KMS-11 (cell line): Measurements from ENCODE around the gene STAB1.

Source experiments
- H2AFZ ChIP-seq: fragments of 200-600 bp; sonication (generic); 2 replicates; pipeline ENCODE4 v1.6.1; 2016; ENCODE audit warnings: antibody characterized with exemption, mixed run types, low read depth
- H3K27ac ChIP-seq: fragments of 200-600 bp; sonication (generic); 2 replicates; pipeline ENCODE4 v1.6.1; 2016; ENCODE audit warnings: mild to moderate bottlenecking, mixed run types
- H3K27me3 ChIP-seq: fragments of 200-600 bp; sonication (generic); 2 replicates; pipeline ENCODE4 v1.6.1; 2017; ENCODE audit warnings: mild to moderate bottlenecking, low read depth, mixed run types, moderate library complexity; ENCODE audit not compliant: insufficient read depth
- H3K36me3 ChIP-seq: fragments of 200-600 bp; sonication (generic); 2 replicates; pipeline ENCODE4 v1.6.1; 2017; ENCODE audit warnings: mild to moderate bottlenecking, mixed run types; ENCODE audit not compliant: insufficient read depth
- H3K4me1 ChIP-seq: fragments of 200-600 bp; sonication (generic); 2 replicates; pipeline ENCODE4 v1.6.1; 2016; ENCODE audit warnings: mild to moderate bottlenecking, low read depth, mixed run types; ENCODE audit not compliant: poor library complexity, severe bottlenecking
- H3K4me2 ChIP-seq: fragments of 200-600 bp; sonication (generic); 2 replicates; pipeline ENCODE4 v1.7.0; 2016; ENCODE audit warnings: mild to moderate bottlenecking, mixed run types
- H3K4me3 ChIP-seq: fragments of 200-600 bp; sonication (generic); IDR thresholded peaks from 2 replicates; pipeline ENCODE4 v1.6.1; 2017; ENCODE audit warnings: low read depth, low read length, mixed read lengths; ENCODE audit not compliant: insufficient read depth
- H3K79me2 ChIP-seq: fragments of 200-600 bp; sonication (generic); 2 replicates; pipeline ENCODE4 v1.6.1; 2016; ENCODE audit warnings: low read depth, mixed run types; ENCODE audit not compliant: insufficient read depth
- H3K9ac ChIP-seq: fragments of 200-600 bp; sonication (generic); 2 replicates; pipeline ENCODE4 v1.6.1; 2016; ENCODE audit warnings: mild to moderate bottlenecking, mixed run types
- H4K20me1 ChIP-seq: fragments of 200-600 bp; sonication (generic); 2 replicates; pipeline ENCODE4 v1.6.1; 2016; ENCODE audit warnings: mild to moderate bottlenecking, mixed run types; ENCODE audit not compliant: insufficient read depth
- CTCF ChIP-seq: fragments of 200-600 bp; sonication (generic); conservative IDR thresholded peaks from 2 replicates; pipeline ENCODE4 v1.6.1; 2017; ENCODE audit warnings: low read depth, mild to moderate bottlenecking, antibody characterized with exemption, low read length, moderate library complexity, mixed read lengths

The STAB1 gene

GRCh38 chr3:52561028-52561747, 66.0 kb downstream of the STAB1 start:
- H4K20me1 ChIP-seq = no peaks in the 10 kb centered on the region
- no peak overlapping the region for H3K27ac ChIP-seq
- H3K79me2 ChIP-seq = no peaks in the 10 kb centered on the region
- H3K4me2 ChIP-seq = no peak overlapping the region
- no peaks in the 10 kb centered on the region for H3K4me1 ChIP-seq
- no peak for TF ChIP-seq CTCF
- H3K36me3 ChIP-seq = no peaks in the 10 kb centered on the region
- H2AFZ ChIP-seq = no peak overlapping the region
- no peak overlapping the region for H3K9ac ChIP-seq
- no peak overlapping the region for H3K4me3 ChIP-seq
- H3K27me3 ChIP-seq = no peaks in the 10 kb centered on the region

GRCh38 chr3:52563984-52564383, 68.8 kb downstream of the STAB1 start:
- no peak overlapping the region for H2AFZ ChIP-seq
- H3K36me3 ChIP-seq = no peaks in the 10 kb centered on the region
- no peak overlapping the region for H3K4me2 ChIP-seq
- no peaks in the 10 kb centered on the region for H3K4me1 ChIP-seq
- no peaks in the 10 kb centered on the region for H3K79me2 ChIP-seq
- no peaks in the 10 kb centered on the region for H4K20me1 ChIP-seq
- TF ChIP-seq CTCF = no peak
- no peaks in the 10 kb centered on the region for H3K27me3 ChIP-seq
- no peak overlapping the region for H3K9ac ChIP-seq
- H3K4me3 ChIP-seq = no peak overlapping the region
- H3K27ac ChIP-seq = no peak overlapping the region

- H3K36me3 ChIP-seq = no peaks in the 10 kb centered on the region
- no peak overlapping the region for H2AFZ ChIP-seq
- no peaks in the 10 kb centered on the region for H4K20me1 ChIP-seq
- no peaks in the 10 kb centered on the region for H3K4me1 ChIP-seq
- no peak overlapping the region for H3K27ac ChIP-seq
- H3K4me2 ChIP-seq = no peak overlapping the region
- H3K79me2 ChIP-seq = no peaks in the 10 kb centered on the region
- no peak overlapping the region for H3K4me3 ChIP-seq
- TF ChIP-seq CTCF = no peak
- H3K27me3 ChIP-seq = no peaks in the 10 kb centered on the region
- no peak overlapping the region for H3K9ac ChIP-seq
These were observed 72.9 kb downstream of the STAB1 start for GRCh38 chr3:52568069-52568468.

- H3K36me3 ChIP-seq = no peaks in the 10 kb centered on the region
- H3K79me2 ChIP-seq = no peaks in the 10 kb centered on the region
- no peak for TF ChIP-seq CTCF
- H3K27ac ChIP-seq = no peak overlapping the region
- no peak overlapping the region for H3K4me3 ChIP-seq
- no peak overlapping the region for H3K4me2 ChIP-seq
- H4K20me1 ChIP-seq = no peaks in the 10 kb centered on the region
- peaks cover 10% of the 10 kb centered on the region for H3K4me1 ChIP-seq
- no peak overlapping the region for H2AFZ ChIP-seq
- no peaks in the 10 kb centered on the region for H3K27me3 ChIP-seq
- H3K9ac ChIP-seq = no peak overlapping the region
These were observed 74.9 kb downstream of the STAB1 start for GRCh38 chr3:52570076-52570475.
